Gastroesophageal sphincter (tissue), 3 donors: ENCODE measurements around the gene BORCS6.

Experiments used
- POLR2A ChIP-seq, 2 donors: fragments of 450-650 bp; IDR thresholded peaks; one replicate each; pipeline ENCODE4 v1.6.1; 2017; ENCODE audit warnings: antibody characterized with exemption in 2 of 2, mild to moderate bottlenecking in 2 of 2, moderate library complexity in 1 of 2
- TF ChIP-seq, protein P1 (sequence below), 4 experiments: fragments of 200-600 bp in 2 of 4; fragments of 450-650 bp in 2 of 4; sonication (generic) in 1 of 4; IDR thresholded peaks; one replicate each; pipeline ENCODE4 v1.5.1; 2017 to 2019; ENCODE audit warnings: antibody characterized with exemption in 4 of 4, mild to moderate bottlenecking in 2 of 4, moderate library complexity in 2 of 4

DNA sequence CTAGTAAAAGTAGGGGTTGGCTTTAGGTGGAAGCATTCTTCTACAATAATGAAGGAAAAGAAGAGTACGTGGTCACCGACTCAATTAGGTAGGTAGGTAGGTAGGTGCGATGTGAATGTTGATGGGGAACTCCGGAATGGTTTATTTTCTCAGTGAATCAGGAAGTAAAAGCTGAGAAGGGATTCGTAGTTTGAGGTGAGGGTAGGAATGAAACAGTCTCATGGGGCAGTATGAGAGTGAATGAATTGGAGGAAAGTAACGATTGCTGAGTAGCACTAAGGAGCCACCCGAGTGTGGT, 51.7 kb downstream of the BORCS6 start:
- TF ChIP-seq, protein P1, sequence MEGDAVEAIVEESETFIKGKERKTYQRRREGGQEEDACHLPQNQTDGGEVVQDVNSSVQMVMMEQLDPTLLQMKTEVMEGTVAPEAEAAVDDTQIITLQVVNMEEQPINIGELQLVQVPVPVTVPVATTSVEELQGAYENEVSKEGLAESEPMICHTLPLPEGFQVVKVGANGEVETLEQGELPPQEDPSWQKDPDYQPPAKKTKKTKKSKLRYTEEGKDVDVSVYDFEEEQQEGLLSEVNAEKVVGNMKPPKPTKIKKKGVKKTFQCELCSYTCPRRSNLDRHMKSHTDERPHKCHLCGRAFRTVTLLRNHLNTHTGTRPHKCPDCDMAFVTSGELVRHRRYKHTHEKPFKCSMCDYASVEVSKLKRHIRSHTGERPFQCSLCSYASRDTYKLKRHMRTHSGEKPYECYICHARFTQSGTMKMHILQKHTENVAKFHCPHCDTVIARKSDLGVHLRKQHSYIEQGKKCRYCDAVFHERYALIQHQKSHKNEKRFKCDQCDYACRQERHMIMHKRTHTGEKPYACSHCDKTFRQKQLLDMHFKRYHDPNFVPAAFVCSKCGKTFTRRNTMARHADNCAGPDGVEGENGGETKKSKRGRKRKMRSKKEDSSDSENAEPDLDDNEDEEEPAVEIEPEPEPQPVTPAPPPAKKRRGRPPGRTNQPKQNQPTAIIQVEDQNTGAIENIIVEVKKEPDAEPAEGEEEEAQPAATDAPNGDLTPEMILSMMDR (IDR thresholded peaks at IDR 0.05) = no peak
- no peak for TF ChIP-seq POLR2A (IDR thresholded peaks at IDR 0.05)
